ENCODE results near the gene ABCC1. TPM values are rescaled to one million over a fixed set of nuclear protein-coding genes. Genes with fewer than 3 reads are reported as not detected.

The ABCC1 gene
- total RNA-seq, 1 experiment from 2014 or later = 25.0 TPM

- ChIA-PET CTCF (no interaction called here), POLR2A (ENCODE audit: low non-redundant PET) (no interaction called here)
- H3K4me3 ChIP-seq (ENCODE audit: low read depth, low read length, poor library complexity, severe bottlenecking) = no peak overlapping the region
- no peaks in the 10 kb centered on the region for H3K36me3 ChIP-seq (ENCODE audit: insufficient read depth, low read length, poor library complexity, severe bottlenecking)
- no peaks in the 10 kb centered on the region for H3K9me3 ChIP-seq (ENCODE audit: low read depth, low read length, poor library complexity, severe bottlenecking)
- H3K27ac ChIP-seq (ENCODE audit: low read depth, low read length, poor library complexity, severe bottlenecking) = no peak overlapping the region
- H3K4me1 ChIP-seq (ENCODE audit: insufficient read depth, low read length, poor library complexity, severe bottlenecking) = peaks cover 9% of the 10 kb centered on the region
- intact Hi-C loops (cut with micrococcal nuclease; ENCODE audit: unreplicated experiment) = no loop called here
- DNase-seq (ENCODE audit: low spot score) = no peak
- no TSS peak for BruUV-seq (replicated peaks)
- no peak for TF ChIP-seq EZH2 (IDR thresholded peaks at IDR 0.05; ENCODE audit: borderline replicate concordance, low read depth, low read length, poor library complexity, severe bottlenecking)
- no peak for TF ChIP-seq CTCF (conservative IDR thresholded peaks at IDR 0.05; ENCODE audit: low read depth, low read length)
- H3K27me3 ChIP-seq (replicated peaks; ENCODE audit: insufficient read depth, low read depth, low read length, poor library complexity) = no peaks in the 10 kb centered on the region
Measured at GRCh38 chr16:16006650-16007049, 57.2 kb downstream of the ABCC1 start.

- no peak for DNase-seq (ENCODE audit: low spot score)
- no peak overlapping the region for H3K4me3 ChIP-seq (ENCODE audit: low read depth, low read length, poor library complexity, severe bottlenecking)
- ChIA-PET CTCF (no interaction called here), POLR2A (ENCODE audit: low non-redundant PET) (no interaction called here)
- intact Hi-C loops (cut with micrococcal nuclease; ENCODE audit: unreplicated experiment) = no loop called here
- H3K27me3 ChIP-seq (replicated peaks; ENCODE audit: insufficient read depth, low read depth, low read length, poor library complexity) = no peaks in the 10 kb centered on the region
- no peaks in the 10 kb centered on the region for H3K9me3 ChIP-seq (ENCODE audit: low read depth, low read length, poor library complexity, severe bottlenecking)
- no peak overlapping the region for H3K27ac ChIP-seq (ENCODE audit: low read depth, low read length, poor library complexity, severe bottlenecking)
- no peak for TF ChIP-seq CTCF (conservative IDR thresholded peaks at IDR 0.05; ENCODE audit: low read depth, low read length)
- TF ChIP-seq EZH2 (IDR thresholded peaks at IDR 0.05; ENCODE audit: borderline replicate concordance, low read depth, low read length, poor library complexity, severe bottlenecking) = no peak
- H3K36me3 ChIP-seq (ENCODE audit: insufficient read depth, low read length, poor library complexity, severe bottlenecking) = no peaks in the 10 kb centered on the region
- H3K4me1 ChIP-seq (ENCODE audit: insufficient read depth, low read length, poor library complexity, severe bottlenecking) = peaks cover 9% of the 10 kb centered on the region
- BruUV-seq (replicated peaks) = no TSS peak
Measured at GRCh38 chr16:16007743-16008111, 58.3 kb downstream of the ABCC1 start.

- Histone ChIP-seq H3K4me3 (ENCODE audit: low read depth, low read length, poor library complexity, severe bottlenecking) (no peak overlapping the region), H3K4me1 (ENCODE audit: insufficient read depth, low read length, poor library complexity, severe bottlenecking) (peaks cover 9% of the 10 kb centered on the region), H3K27me3 (replicated peaks; ENCODE audit: insufficient read depth, low read depth, low read length, poor library complexity) (no peaks in the 10 kb centered on the region), H3K27ac (ENCODE audit: low read depth, low read length, poor library complexity, severe bottlenecking) (no peak overlapping the region), H3K9me3 (ENCODE audit: low read depth, low read length, poor library complexity, severe bottlenecking) (no peaks in the 10 kb centered on the region), H3K36me3 (ENCODE audit: insufficient read depth, low read length, poor library complexity, severe bottlenecking) (no peaks in the 10 kb centered on the region)
- intact Hi-C loops (cut with micrococcal nuclease; ENCODE audit: unreplicated experiment) = no loop called here
- no TSS peak for BruUV-seq (replicated peaks)
- POLR2A ChIA-PET (ENCODE audit: low non-redundant PET) = interaction anchor here (0.7 kb wide), 1 partner anchor 1818 kb away, joined by 3 read pairs; no protein-coding TSS in a partner anchor
- TF ChIP-seq CTCF (conservative IDR thresholded peaks at IDR 0.05; ENCODE audit: low read depth, low read length) (no peak), EZH2 (IDR thresholded peaks at IDR 0.05; ENCODE audit: borderline replicate concordance, low read depth, low read length, poor library complexity, severe bottlenecking) (no peak)
- CTCF ChIA-PET = no interaction called here
- no peak for DNase-seq (ENCODE audit: low spot score)
Measured at GRCh38 chr16:16008666-16009065, 59.2 kb downstream of the ABCC1 start.
